Measurements from ENCODE around the gene OAS2. TPM values are rescaled to one million over a fixed set of nuclear protein-coding genes. Genes with fewer than 3 reads are reported as not detected.

The OAS2 gene
- total and polyA plus RNA-seq, 9 of the 15 experiments (the other 6 are each of a cell fraction or from before 2014, with no cell fraction given) = 0.13 to 0.85 TPM; not detected in 7

GRCh38 chr12:112964067-112964670, 14.2 kb upstream of the OAS2 start:
- no peak overlapping the region for H3K27ac ChIP-seq (ENCODE audit: extremely low read depth, low read depth, low read length)
- CTCF ChIA-PET (ENCODE audit: low intra/inter-chr PET ratio) = no interaction called here
- no peak overlapping the region for H2AFZ ChIP-seq (ENCODE audit: low read depth, low read length)
- ATAC-seq (no peak), FAIRE-seq (no peak), DNase-seq (ENCODE audit: extremely low read depth in 1 of 4, low spot score in 3 of 4) (no peak)
- H3K4me1 ChIP-seq (replicated peaks in 1 of 2; ENCODE audit: control insufficient read depth in 2 of 2, insufficient read depth in 2 of 2, low read length in 2 of 2) = no peaks in the 10 kb centered on the region
- no peaks in the 10 kb centered on the region for H3K36me3 ChIP-seq (ENCODE audit: control insufficient read depth, insufficient read depth, low read length)
- WGBS (ENCODE audit: insufficient coverage, low coverage, missing lambda C conversion rate) = 0% methylated on average over 6 of the region's 6 CpGs
- POLR2A ChIA-PET = interaction anchor here (0.7 to 1.8 kb wide), 2 partner anchors 14 to 15 kb away, joined by 3 read pairs; partner anchors contain the start of gene OAS2
- no TSS peak for BruUV-seq (replicated peaks)
- no peaks in the 10 kb centered on the region for H3K9me3 ChIP-seq (replicated peaks; ENCODE audit: control insufficient read depth, insufficient read depth, low read depth, low read length)
- no peak overlapping the region for H3K9ac ChIP-seq (ENCODE audit: insufficient read depth in 1 of 2, low read depth in 2 of 2, low read length in 2 of 2)
- peaks cover 0 to 18% of the 10 kb centered on the region in 2 experiments; a peak in 2 of 5 replicates for H3K27me3 ChIP-seq (ENCODE audit: control insufficient read depth in 2 of 2, insufficient read depth in 2 of 2, low read length in 2 of 2)
- intact Hi-C loops (cut with micrococcal nuclease) = no loop called here
- H3K9me1 ChIP-seq (ENCODE audit: control insufficient read depth, insufficient read depth, low read length) = no peaks in the 10 kb centered on the region
- H3K4me3 ChIP-seq = no peak overlapping the region
- in situ Hi-C loops (cut with MboI) = no loop called here
- no peak overlapping the region for H3K4me2 ChIP-seq (ENCODE audit: insufficient read depth, low read length)
- H3K79me2 ChIP-seq (ENCODE audit: control insufficient read depth, insufficient read depth, low read length) = no peaks in the 10 kb centered on the region
- no peaks in the 10 kb centered on the region for H4K20me1 ChIP-seq (replicated peaks; ENCODE audit: control insufficient read depth, insufficient read depth, low read length)
- TF ChIP-seq, protein P1, sequence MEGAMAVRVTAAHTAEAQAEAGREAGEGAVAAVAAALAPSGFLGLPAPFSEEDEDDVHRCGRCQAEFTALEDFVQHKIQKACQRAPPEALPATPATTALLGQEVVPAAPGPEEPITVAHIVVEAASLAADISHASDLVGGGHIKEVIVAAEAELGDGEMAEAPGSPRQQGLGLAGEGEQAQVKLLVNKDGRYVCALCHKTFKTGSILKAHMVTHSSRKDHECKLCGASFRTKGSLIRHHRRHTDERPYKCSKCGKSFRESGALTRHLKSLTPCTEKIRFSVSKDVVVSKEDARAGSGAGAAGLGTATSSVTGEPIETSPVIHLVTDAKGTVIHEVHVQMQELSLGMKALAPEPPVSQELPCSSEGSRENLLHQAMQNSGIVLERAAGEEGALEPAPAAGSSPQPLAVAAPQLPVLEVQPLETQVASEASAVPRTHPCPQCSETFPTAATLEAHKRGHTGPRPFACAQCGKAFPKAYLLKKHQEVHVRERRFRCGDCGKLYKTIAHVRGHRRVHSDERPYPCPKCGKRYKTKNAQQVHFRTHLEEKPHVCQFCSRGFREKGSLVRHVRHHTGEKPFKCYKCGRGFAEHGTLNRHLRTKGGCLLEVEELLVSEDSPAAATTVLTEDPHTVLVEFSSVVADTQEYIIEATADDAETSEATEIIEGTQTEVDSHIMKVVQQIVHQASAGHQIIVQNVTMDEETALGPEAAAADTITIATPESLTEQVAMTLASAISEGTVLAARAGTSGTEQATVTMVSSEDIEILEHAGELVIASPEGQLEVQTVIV (CRISPR knock-in tag; IDR thresholded peaks at IDR 0.05; ENCODE audit: borderline replicate concordance) = no peak
- no peak for TF ChIP-seq SAP30 (IDR thresholded peaks at IDR 0.05; ENCODE audit: borderline replicate concordance, insufficient read depth, low read depth, low read length, poor library complexity, severe bottlenecking)
- TF ChIP-seq, protein P2, sequence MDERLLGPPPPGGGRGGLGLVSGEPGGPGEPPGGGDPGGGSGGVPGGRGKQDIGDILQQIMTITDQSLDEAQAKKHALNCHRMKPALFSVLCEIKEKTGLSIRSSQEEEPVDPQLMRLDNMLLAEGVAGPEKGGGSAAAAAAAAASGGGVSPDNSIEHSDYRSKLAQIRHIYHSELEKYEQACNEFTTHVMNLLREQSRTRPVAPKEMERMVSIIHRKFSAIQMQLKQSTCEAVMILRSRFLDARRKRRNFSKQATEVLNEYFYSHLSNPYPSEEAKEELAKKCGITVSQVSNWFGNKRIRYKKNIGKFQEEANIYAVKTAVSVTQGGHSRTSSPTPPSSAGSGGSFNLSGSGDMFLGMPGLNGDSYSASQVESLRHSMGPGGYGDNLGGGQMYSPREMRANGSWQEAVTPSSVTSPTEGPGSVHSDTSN (CRISPR knock-in tag; IDR thresholded peaks at IDR 0.05; ENCODE audit: low read depth) = no peak
- TF ChIP-seq, protein P2 (tag; conservative IDR thresholded peaks at IDR 0.05; ENCODE audit: low read depth) = no peak
- TF ChIP-seq RAD21 (CRISPR knock-in tag; conservative IDR thresholded peaks at IDR 0.05 in 1 of 2, IDR thresholded peaks at IDR 0.05 in 1 of 2) = no peak
- TF ChIP-seq FOXM1 (IDR thresholded peaks at IDR 0.05; ENCODE audit: low read depth) = no peak
- no peak for TF ChIP-seq FOXM1 (CRISPR knock-in tag; IDR thresholded peaks at IDR 0.05; ENCODE audit: low read depth)
- TF ChIP-seq SRSF7 (optimal IDR thresholded peaks at IDR 0.05; ENCODE audit: low read depth, low read length) = no peak
- TF ChIP-seq MNT (conservative IDR thresholded peaks at IDR 0.05) = no peak
- TF ChIP-seq ZNF639 (CRISPR knock-in tag; conservative IDR thresholded peaks at IDR 0.05 in 1 of 2, IDR thresholded peaks at IDR 0.05 in 1 of 2) = no peak
- no peak for TF ChIP-seq EGR1 (conservative IDR thresholded peaks at IDR 0.05)
- no peak for TF ChIP-seq FIP1L1 (IDR thresholded peaks at IDR 0.05; ENCODE audit: low read depth, low read length, poor library complexity, severe bottlenecking)
